Measurements from ENCODE around the gene PPRC1. TPM values are rescaled to one million over a fixed set of nuclear protein-coding genes. Genes with fewer than 3 reads are reported as not detected.

The PPRC1 gene
- total RNA-seq, 1 donor from 2014 or later: 23.3 TPM

GRCh38 chr10:102117391-102118159, 15.3 kb upstream of the PPRC1 start:
- peak; percentile 90 for DNase-seq

- DNase-seq: no peak
These were observed 14.0 kb upstream of the PPRC1 start for GRCh38 chr10:102118867-102119266.

GRCh38 chr10:102119417-102120141, 13.3 kb upstream of the PPRC1 start:
- DNase-seq: peak; percentile 42

DNA sequence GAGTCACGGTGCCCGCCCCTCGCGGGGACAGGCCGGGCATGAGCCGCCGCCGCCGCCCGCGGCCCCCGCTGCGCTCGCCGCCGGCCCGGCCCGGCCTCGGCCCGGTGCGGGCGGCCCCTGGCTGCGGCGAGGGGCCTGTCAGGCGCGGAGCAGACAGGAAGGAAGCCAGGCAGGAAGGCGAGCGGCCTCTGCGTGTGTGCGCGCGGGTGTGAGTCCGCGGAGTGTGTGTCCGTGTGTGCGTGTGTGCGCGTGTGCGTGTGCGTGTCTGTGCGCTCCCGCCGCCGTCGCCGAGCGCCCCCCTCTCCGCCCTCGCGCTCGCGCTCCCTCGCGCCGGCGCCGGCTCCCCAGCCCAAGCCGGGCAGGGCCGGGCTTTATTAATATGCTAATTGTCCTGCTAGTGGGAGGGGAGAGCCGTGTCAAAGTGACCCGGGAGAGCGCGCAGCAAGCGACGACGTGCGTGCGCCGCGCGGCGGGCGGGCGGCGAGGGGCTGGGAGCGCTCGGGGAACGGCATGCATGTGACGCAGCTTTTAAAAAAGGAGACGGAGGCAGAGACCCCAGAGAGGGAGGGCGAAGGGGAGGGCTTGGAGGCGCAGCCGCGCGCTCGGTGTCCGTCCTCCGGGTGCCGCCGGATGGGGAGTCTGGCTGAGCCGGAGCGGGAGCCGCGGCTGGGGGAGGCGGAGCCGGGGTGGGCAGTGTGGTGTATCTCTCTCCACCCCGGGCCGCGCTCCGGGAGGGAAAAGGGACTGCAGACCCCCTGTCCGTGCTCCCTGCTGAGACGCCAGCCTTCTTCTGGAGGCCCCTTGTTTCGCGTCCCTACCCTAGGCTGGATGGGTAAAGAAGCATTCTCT, 12.5 kb upstream of the PPRC1 start, which contains the start of gene LDB1:
TSS of gene LDB1 (minus strand) at position 227 of the 849 bp plus-strand sequence. CDS start 258 bp downstream, outside the sequence.
- DNase-seq: peak; percentile 76

GRCh38 chr10:102120991-102121738, 11.7 kb upstream of the PPRC1 start:
- DNase-seq: peak; percentile 73

GRCh38 chr10:102121739-102122372, 11.0 kb upstream of the PPRC1 start:
- peak; percentile 68 for DNase-seq

DNA sequence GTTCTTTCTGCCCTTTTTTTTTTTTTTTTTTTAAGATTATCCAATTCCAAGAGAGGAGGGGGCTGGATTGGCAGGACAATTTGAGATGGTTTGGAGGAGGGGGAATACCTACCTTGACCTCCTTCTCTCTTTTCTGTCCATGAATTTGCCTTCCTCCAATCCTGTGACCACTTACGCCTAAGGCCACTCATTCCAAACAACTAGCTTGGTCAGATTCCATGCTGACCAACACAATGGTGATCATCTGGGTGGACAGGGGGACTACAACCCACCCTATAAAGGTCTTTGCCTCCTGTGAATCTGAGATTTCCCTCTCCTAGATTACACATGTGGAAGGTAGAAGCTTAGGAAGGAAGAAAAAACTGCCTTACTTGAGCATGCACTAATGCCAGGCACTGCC, 10.4 kb upstream of the PPRC1 start:
- no peak for DNase-seq

DNA sequence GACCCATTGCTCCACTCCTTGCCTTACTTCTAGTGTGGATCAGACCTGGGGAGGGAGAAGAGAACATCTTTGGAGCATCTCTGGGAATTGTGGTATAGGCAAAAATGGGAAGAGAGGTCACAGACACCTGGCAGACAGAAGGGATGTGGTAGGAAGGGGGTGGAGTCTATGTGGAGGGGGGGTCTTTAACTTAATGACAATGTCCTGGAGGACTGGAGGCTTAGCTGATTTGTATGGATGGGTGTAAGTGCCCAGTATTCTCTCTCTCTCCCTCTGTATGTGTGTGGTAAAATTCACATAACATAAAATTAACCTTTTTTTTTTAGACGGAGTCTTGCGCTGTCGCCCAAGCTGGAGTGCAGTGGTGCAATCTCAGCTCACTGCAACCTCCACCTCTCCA, 9.6 kb upstream of the PPRC1 start:
- no peak for DNase-seq

GRCh38 chr10:102131286-102132170, 1.3 kb upstream of the PPRC1 start:
- DNase-seq: no peak

- DNase-seq: no peak
These were observed 662 bp upstream of the PPRC1 start for GRCh38 chr10:102132193-102132562.

GRCh38 chr10:102133373-102134195, 744 bp downstream of the PPRC1 start:
- peak; percentile 37 for DNase-seq

DNA sequence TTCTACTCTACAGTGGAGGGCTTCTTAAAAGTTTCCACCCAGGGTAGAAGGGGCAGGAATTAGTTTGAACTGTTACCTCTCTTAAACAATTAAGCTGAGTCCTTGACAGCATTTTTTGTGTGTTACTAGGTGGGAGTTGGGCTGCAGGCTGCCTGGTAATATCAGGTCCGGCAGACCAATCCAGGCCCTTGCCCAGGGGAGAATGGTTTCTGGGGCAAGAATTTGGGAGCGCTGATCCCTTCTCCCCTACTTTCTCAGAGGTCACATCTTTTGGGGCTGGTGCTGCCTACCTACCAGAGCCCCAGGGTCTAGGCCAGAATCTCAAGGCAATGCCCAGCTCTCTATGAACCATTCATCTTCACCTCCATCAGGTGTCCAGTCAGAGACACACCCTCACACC, 1.6 kb downstream of the PPRC1 start:
- no peak for DNase-seq

DNA sequence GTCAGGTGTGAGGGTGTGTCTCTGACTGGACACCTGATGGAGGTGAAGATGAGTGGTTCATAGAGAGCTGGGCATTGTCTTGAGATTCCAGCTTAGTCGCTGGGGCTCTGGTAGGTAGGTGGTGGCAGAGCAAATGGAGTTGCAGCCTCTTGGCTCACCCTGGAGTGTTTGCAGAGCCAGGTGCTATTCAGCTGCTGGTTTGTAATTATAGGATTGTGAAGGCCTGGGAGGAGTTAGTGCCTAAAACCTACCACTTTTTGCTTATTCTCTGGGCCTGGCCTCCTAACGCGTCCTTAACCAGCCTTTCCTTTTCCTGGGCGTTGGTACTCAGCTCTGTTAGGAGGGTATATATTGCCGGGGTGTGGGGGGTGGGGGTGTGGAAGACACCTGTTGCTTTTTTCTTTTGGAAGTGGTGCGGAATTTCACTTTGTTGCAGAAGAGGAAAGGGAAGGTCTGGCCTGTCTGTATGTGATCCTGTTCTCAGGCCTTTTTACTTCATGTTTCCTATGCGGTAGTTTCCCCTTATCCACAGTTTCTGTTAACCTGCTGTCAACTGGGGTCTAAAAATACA, 3.2 kb downstream of the PPRC1 start:
- DNase-seq: no peak

- DNase-seq: no peak
These were observed 6.7 kb downstream of the PPRC1 start for GRCh38 chr10:102139281-102140110.

- DNase-seq: no peak
These were observed 7.4 kb downstream of the PPRC1 start for GRCh38 chr10:102140218-102140617.

DNA sequence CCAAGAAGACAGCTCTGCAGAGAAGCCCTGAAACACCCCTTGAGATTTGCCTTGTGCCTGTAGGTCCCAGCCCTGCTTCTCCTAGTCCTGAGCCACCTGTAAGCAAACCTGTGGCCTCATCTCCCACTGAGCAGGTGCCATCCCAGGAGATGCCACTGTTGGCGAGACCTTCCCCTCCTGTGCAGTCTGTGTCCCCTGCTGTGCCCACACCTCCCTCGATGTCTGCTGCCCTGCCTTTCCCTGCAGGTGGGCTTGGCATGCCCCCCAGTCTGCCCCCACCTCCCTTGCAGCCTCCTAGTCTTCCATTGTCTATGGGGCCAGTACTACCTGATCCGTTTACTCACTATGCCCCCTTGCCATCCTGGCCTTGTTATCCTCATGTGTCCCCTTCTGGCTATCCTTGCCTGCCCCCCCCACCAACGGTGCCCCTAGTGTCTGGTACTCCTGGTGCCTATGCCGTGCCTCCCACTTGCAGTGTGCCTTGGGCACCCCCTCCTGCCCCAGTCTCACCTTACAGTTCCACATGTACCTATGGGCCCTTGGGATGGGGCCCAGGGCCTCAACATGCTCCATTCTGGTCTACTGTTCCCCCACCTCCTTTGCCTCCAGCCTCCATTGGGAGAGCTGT, 8.2 kb downstream of the PPRC1 start:
- DNase-seq: no peak

DNA sequence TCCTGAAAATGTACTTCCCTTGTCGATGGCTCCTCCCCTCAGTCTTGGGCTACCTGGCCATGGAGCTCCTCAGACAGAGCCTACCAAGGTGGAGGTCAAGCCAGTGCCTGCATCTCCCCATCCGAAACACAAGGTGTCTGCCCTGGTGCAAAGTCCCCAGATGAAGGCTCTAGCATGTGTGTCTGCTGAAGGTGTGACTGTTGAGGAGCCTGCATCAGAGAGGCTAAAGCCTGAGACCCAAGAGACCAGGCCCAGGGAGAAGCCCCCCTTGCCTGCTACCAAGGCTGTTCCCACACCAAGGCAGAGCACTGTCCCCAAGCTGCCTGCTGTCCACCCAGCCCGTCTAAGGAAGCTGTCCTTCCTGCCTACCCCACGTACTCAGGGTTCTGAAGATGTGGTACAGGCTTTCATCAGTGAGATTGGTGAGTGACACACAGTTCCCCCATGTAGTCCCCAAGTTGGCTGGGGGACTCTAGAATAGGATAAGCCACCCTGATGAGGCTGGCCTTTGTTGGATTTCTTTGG, 8.8 kb downstream of the PPRC1 start:
- DNase-seq: no peak

All from skin of body (tissue), 2 donors.